Choroid plexus epithelial cell (primary cell): ENCODE measurements around the gene ADSL.

Experiments used
- DNase-seq: peaks from one replicate; pipeline ENCODE4 v3.0.0-alpha.2; 2010; ENCODE audit warnings: low read depth
- H3K4me3 ChIP-seq: 2 replicates; pipeline ENCODE4 v1.5.1; 2011; ENCODE audit warnings: low read depth, mild to moderate bottlenecking, control low read depth, low read length, moderate library complexity
- TF ChIP-seq, protein P1 (sequence below): conservative IDR thresholded peaks from 2 replicates; pipeline ENCODE4 v1.5.1; 2011; ENCODE audit warnings: low read depth, mild to moderate bottlenecking, control low read depth, inconsistent platforms, low read length, moderate library complexity

ADSL gene

DNA sequence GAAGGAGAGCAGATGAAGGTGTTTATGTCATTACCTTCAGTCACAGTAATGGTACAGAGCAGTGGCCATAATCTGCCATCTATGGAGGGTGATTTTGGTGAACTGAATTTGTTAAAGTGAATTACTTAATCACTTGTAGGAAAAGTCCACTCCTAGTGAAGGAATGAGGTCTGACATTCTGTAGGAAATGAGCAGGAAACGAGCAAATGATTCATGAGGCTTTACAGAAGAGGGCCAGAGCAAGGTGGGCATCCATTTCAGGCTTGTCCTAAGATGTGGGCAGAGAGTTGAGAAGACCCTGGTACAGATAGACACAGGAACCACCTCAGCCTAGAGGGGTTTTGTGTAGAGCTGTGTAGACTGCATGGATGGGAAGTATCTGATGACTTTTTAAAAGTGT is 18.1 kb downstream of the ADSL start:
- no peak for DNase-seq
- TF ChIP-seq, protein P1, sequence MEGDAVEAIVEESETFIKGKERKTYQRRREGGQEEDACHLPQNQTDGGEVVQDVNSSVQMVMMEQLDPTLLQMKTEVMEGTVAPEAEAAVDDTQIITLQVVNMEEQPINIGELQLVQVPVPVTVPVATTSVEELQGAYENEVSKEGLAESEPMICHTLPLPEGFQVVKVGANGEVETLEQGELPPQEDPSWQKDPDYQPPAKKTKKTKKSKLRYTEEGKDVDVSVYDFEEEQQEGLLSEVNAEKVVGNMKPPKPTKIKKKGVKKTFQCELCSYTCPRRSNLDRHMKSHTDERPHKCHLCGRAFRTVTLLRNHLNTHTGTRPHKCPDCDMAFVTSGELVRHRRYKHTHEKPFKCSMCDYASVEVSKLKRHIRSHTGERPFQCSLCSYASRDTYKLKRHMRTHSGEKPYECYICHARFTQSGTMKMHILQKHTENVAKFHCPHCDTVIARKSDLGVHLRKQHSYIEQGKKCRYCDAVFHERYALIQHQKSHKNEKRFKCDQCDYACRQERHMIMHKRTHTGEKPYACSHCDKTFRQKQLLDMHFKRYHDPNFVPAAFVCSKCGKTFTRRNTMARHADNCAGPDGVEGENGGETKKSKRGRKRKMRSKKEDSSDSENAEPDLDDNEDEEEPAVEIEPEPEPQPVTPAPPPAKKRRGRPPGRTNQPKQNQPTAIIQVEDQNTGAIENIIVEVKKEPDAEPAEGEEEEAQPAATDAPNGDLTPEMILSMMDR = no peak
- no peak overlapping the region for H3K4me3 ChIP-seq

DNA sequence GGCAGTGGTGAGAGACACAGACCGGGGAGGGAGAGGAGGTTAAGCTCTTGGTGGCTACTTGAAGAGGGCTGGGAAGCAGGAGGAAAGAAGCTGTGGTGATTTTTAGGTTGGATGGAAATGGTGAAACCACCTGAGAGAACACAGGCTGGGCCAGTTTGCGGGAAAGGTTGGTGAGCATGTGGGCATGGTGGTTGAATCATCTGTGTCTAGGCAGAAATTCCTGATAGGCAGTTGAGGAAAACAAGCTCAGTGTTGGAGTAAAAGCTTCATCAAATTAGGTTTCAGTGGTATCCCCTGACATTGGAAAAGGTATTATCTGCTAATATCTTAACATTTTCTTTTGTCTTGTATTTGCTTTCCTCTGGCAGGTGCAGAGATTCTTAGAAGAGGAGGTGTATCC is 19.8 kb downstream of the ADSL start:
- DNase-seq = no peak
- H3K4me3 ChIP-seq = no peak overlapping the region
- TF ChIP-seq, protein P1 = no peak

DNA sequence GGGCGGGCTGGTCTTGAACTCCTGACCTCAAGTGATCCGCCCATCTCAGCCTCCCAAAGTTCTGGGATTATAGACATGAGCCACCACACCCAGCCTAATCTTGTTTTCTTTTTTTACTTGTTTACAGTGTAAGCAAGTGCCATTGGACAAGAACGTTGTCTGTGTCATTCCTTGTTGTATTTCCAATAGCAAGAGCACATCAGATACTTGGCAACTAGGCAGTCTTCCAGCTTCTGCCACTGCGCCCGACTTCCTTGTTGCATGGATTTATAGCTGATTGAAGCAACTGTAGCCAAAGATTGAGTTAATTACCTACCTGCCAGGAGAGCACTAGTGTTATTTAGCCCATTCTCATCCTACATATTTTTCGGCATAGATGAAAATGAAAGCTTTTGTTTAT is 21.0 kb downstream of the ADSL start:
- no peak overlapping the region for H3K4me3 ChIP-seq
- no peak for DNase-seq
- TF ChIP-seq, protein P1 = no peak

DNA sequence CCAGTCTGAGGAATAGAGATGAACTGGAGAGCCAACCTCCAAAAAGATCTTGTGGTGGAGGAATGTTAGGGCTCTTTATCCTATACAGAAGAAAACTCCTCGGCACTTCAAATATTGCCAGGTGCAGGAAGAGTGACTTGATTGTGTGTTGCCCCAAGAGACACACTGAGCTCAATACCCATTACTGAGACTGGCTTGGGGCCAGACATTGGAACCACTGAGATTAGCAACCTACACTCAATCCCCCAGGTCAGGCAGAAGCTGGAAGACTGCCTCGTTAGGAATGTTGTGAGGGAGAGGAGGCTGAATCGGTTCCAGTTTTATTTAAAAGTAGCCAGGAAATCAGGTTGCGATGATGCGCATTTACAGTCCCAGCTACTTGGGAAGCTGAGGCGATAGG is 21.7 kb downstream of the ADSL start:
- H3K4me3 ChIP-seq = no peak overlapping the region
- TF ChIP-seq, protein P1 = no peak
- no peak for DNase-seq

DNA sequence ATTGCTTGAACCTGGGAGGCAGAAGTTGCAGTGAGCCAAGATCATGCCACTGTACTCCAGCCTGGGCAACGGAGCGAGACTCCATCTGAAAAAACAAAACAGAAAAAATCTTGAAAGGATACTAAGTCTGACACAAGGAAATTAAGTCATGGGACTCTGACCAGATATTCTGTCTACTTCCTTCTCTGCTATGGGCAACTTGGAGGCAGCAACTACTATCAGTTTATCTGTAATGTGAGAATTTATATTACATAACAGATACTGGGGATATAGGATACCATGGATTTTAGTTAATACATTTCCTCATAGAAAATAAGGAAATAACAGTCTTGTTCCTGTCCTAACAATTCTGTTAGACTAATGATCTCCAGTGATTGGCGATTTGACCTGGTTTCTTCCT is 22.5 kb downstream of the ADSL start:
- DNase-seq = no peak
- TF ChIP-seq, protein P1 = no peak
- no peak overlapping the region for H3K4me3 ChIP-seq

DNA sequence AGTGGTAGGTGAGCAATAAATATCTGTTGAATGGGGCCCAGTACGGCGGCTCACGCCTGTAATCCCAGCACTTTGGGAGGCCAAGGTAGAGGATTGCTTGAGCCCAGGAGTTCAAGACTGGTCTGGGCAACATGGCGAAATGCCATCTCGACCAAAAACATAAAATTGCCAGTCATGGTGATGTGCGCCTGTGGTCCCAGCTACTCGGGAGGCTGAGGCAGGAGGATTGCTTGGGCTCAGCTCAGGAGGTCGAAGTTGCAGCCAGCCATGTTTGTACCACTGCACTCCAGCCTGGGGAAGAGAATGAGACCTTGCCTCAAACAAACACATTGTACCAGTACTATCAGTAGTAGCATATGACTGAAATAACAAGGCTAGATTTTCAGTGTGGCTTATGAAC is 28.3 kb downstream of the ADSL start:
- no peak for DNase-seq
- no peak overlapping the region for H3K4me3 ChIP-seq
- TF ChIP-seq, protein P1 = no peak

DNA sequence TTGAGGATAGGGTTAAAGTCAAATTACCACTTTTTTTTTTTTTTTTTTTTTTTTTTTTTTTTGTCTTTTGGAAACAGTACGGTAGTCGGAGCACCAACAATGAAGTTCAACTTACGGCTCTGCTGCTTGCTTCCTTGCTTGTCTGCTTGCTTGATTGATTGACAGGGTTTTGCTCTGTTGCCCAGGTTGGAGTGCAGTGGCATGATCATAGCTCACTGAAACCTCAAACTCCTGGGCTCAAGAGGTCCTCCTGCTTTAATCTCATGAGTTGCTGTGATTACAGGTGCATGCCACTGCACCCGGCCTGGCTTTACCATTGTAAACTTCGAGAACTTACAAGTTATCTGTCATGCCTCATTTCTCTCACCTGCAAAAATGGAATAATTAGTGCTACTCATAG is 29.8 kb downstream of the ADSL start:
- no peak for DNase-seq
- TF ChIP-seq, protein P1 = no peak
- no peak overlapping the region for H3K4me3 ChIP-seq
